Measurements from ENCODE around the gene MST1. TPM values are rescaled to one million over a fixed set of nuclear protein-coding genes. Genes with fewer than 3 reads are reported as not detected.

MST1 gene
- total RNA-seq, 1 donor from 2014 or later = 5.5 TPM

DNA sequence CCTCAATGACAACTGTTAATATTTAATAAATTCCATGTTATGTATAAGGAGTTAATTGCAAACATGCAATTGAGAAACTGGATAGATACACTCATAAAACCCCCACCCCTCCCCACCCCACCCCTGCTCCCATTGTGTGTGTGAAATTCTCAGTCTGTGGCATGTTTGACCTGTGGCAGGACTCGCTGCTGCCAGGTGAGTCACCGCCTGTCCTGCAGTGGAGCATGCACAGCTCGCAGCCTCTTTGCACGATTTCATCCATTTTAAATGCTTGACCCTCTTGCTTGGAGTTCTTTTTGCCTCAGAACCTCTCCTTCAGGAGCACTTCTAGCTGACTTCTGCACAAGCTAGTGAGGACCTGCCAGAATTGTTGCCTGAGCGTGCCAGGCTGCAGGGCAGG lies 20.4 kb downstream of the MST1 start:
- H3K4me3 ChIP-seq (ENCODE audit: low read depth, low read length) = no peak overlapping the region
- no peak for TF ChIP-seq CTCF (conservative IDR thresholded peaks at IDR 0.05; ENCODE audit: low read depth, low read length)
- DNase-seq (ENCODE audit: low read depth) = no peak

DNA sequence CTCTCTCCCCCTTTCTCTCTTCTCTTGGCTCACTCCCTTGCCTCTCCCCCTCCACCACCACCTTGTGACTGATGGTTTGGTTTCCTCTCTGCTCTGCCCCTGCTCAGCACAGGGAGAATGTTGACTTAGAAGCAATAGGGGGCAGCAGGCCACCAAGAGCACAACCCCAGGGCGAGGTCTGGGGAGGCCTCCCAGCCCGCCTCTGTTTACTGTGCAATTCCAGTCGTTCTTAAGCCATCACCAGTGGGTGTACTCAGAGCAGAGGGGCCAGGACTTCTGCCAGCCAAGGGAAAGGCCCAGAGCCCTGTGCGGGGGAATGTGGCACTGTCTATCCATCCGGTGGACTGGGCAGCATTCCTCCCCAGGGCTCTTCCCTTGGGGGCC lies 20.9 kb downstream of the MST1 start:
- H3K4me3 ChIP-seq (ENCODE audit: low read depth, low read length) = no peak overlapping the region
- DNase-seq (ENCODE audit: low read depth) = no peak
- TF ChIP-seq CTCF (conservative IDR thresholded peaks at IDR 0.05; ENCODE audit: low read depth, low read length) = peak; percentile 11

- TF ChIP-seq CTCF (conservative IDR thresholded peaks at IDR 0.05; ENCODE audit: low read depth, low read length) = no peak
These were observed 21.4 kb downstream of the MST1 start for GRCh38 chr3:49667701-49668413.

GRCh38 chr3:49666592-49666991 lies 22.7 kb downstream of the MST1 start:
- no peak for DNase-seq (ENCODE audit: low read depth)
- TF ChIP-seq CTCF (conservative IDR thresholded peaks at IDR 0.05; ENCODE audit: low read depth, low read length) = no peak

More at GRCh38 chr3:49667701-49668413, 21.4 kb downstream of the MST1 start:
- H3K4me3 ChIP-seq (ENCODE audit: low read depth, low read length) = no peak overlapping the region
- no peak for DNase-seq (ENCODE audit: low read depth)

GRCh38 chr3:49665822-49666519 lies 23.3 kb downstream of the MST1 start:
- no peak overlapping the region for H3K4me3 ChIP-seq (ENCODE audit: low read depth, low read length)
- no peak for DNase-seq (ENCODE audit: low read depth)
- TF ChIP-seq CTCF (conservative IDR thresholded peaks at IDR 0.05; ENCODE audit: low read depth, low read length) = no peak

More at GRCh38 chr3:49666592-49666991, 22.7 kb downstream of the MST1 start:
- H3K4me3 ChIP-seq (ENCODE audit: low read depth, low read length) = no peak overlapping the region

DNA sequence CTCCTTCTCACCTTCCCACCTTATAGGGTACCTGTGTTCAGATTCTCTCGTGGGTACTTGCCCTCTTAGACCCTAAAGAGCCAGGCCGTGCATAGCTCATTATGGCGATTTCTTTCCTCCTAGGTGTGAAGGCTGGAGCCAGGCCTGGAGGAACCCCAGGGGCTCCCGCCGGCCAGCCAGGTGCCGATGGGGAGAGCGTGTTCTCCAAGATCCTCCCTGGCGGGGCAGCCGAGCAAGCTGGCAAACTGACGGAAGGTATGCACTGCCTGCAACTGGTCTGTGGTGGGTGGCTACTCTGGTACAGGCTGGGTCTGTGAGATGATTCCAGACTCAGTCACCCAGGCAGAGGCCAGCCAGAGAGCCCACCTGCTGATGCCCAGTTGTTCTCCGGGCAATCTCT lies 25.0 kb downstream of the MST1 start:
- no peak overlapping the region for H3K4me3 ChIP-seq (ENCODE audit: low read depth, low read length)
- no peak for TF ChIP-seq CTCF (conservative IDR thresholded peaks at IDR 0.05; ENCODE audit: low read depth, low read length)
- no peak for DNase-seq (ENCODE audit: low read depth)
